Activated naive CD8-positive, alpha-beta T cell treated with anti-CD3 and anti-CD28 coated beads for 36 hours (primary cell): ENCODE data around the gene LEMD2. TPM values are rescaled to one million over a fixed set of nuclear protein-coding genes. Genes with fewer than 3 reads are reported as not detected.

Experiments used
- DNase-seq: peaks from one replicate; pipeline ENCODE4 v3.0.0; 2021
- H3K27ac Mint-ChIP-seq: one replicate; pipeline ENCODE4 v1.8.0; 2022; ENCODE audit warnings: mild to moderate bottlenecking, moderate library complexity, mixed read lengths
- H3K27me3 Mint-ChIP-seq: one replicate; pipeline ENCODE4 v1.8.0; 2022; ENCODE audit warnings: mild to moderate bottlenecking, mixed read lengths
- H3K36me3 Mint-ChIP-seq: one replicate; pipeline ENCODE4 v1.8.0; 2021; ENCODE audit warnings: mild to moderate bottlenecking, mixed read lengths
- H3K4me1 Mint-ChIP-seq: one replicate; pipeline ENCODE4 v1.8.0; 2021; ENCODE audit warnings: mixed read lengths
- H3K4me3 Mint-ChIP-seq: one replicate; pipeline ENCODE4 v1.8.0; 2022; ENCODE audit warnings: mild to moderate bottlenecking, moderate library complexity, mixed read lengths
- H3K9me3 Mint-ChIP-seq: one replicate; pipeline ENCODE4 v1.8.0; 2022; ENCODE audit warnings: mixed read lengths
- total RNA-seq, 2 experiments: library from RNA; stranded (reverse); gene quantifications; one replicate each; pipeline ENCODE4 v1.2.3, GENCODE V29; 2021

Gene LEMD2
- total RNA-seq, 2 experiments from 2014 or later, result 33.1 to 38.8 TPM

DNA sequence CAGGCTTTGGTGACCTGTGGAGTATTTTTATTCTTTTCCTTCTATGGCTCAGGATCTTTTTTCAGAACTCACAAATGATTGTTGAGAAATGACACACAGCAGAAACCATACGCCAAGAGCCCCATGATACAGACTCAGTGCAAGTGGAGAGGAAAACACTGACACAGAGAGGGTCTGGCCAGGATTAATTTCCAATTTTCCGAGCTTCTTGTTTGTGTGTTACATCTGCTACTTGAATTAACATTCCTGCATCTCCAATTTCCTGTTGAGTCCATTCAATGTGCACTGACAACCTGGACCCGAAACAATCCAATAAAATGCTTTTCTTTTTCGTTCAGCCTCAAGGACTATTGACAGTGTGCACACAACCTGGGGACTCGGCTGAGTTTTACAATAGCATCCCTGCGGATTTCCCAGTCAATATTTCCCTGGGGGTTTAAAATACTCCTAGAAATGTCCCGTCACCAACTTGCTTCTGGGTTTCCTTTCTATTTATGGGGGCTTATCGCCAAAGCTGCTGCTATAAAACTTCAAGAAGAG, 19.8 kb upstream of the LEMD2 start:
- DNase-seq, result no peak
- H3K4me1 Mint-ChIP-seq, result peaks cover 16% of the 10 kb centered on the region
- no peaks in the 10 kb centered on the region for H3K9me3 Mint-ChIP-seq
- no peak overlapping the region for H3K4me3 Mint-ChIP-seq
- no peak overlapping the region for H3K27ac Mint-ChIP-seq
- peaks cover 48% of the 10 kb centered on the region for H3K27me3 Mint-ChIP-seq
- no peaks in the 10 kb centered on the region for H3K36me3 Mint-ChIP-seq

DNA sequence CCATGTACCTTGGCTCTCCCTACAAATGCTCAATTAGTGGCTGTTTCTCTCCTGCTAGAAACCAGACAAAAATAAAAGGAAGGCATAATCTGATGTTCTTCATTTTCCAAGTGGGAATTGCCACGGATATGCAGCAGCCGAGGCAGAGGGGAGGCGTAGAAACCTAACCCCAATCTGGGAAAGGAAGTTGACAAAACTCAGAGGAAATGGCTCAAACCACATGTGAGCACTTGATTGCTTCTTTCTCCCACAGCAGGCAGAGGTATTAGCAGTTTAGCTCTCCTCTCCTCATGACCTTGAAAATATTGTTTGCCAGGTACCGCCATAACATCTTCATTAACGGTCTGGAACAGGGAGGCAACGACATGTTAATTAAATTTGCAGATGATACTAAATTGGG, 18.7 kb upstream of the LEMD2 start:
- Mint-ChIP-seq H3K4me1 (peaks cover 16% of the 10 kb centered on the region), H3K9me3 (no peaks in the 10 kb centered on the region), H3K27me3 (peaks cover 39% of the 10 kb centered on the region), H3K4me3 (no peak overlapping the region), H3K27ac (no peak overlapping the region), H3K36me3 (no peaks in the 10 kb centered on the region)
- no peak for DNase-seq

- no peaks in the 10 kb centered on the region for H3K9me3 Mint-ChIP-seq
- H3K4me3 Mint-ChIP-seq, result no peak overlapping the region
- DNase-seq, result no peak
- H3K27ac Mint-ChIP-seq, result no peak overlapping the region
- H3K27me3 Mint-ChIP-seq, result peaks cover 32% of the 10 kb centered on the region
- no peaks in the 10 kb centered on the region for H3K36me3 Mint-ChIP-seq
- H3K4me1 Mint-ChIP-seq, result peaks cover 16% of the 10 kb centered on the region
These were observed 17.9 kb upstream of the LEMD2 start for GRCh38 chr6:33806841-33807240.

DNA sequence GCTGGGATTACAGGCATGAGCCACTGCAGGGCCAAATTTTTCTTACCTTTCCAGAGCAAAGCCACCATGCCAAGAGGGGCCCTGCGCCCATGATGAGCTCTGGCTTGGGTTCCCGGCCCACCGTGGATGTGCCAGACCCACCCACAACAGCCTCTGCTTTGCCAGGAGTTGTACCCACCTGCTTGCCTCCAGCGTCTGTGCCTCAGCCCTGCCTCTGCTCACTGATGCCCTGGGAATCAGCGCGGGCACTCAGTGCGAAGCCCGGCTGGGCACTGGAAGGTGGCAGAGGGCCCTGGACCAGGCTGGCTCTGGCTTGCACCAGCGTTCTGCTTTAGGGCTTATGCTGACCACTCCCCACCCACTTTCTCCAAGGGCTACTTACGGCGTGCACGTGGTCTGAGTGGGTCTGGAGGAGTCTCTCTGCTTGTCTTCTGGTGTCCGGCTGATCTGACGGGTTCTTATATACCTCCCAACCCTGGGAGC, 14.7 kb upstream of the LEMD2 start, which contains the start of gene MLN:
Gene MLN (minus strand): TSS at position 433 of the 483 bp plus-strand sequence. CDS start 2,840 bp downstream, outside the sequence.
- H3K4me3 Mint-ChIP-seq, result no peak within 1 kb of the TSS
- H3K36me3 Mint-ChIP-seq, result no peaks in the 10 kb centered on the region
- H3K27ac Mint-ChIP-seq, result no peak within 1 kb of the TSS
- H3K27me3 Mint-ChIP-seq, result peaks cover 15% of the 10 kb centered on the region
- H3K4me1 Mint-ChIP-seq, result peaks cover 10% of the 10 kb centered on the region
- no peaks in the 10 kb centered on the region for H3K9me3 Mint-ChIP-seq
- no peak for DNase-seq

DNA sequence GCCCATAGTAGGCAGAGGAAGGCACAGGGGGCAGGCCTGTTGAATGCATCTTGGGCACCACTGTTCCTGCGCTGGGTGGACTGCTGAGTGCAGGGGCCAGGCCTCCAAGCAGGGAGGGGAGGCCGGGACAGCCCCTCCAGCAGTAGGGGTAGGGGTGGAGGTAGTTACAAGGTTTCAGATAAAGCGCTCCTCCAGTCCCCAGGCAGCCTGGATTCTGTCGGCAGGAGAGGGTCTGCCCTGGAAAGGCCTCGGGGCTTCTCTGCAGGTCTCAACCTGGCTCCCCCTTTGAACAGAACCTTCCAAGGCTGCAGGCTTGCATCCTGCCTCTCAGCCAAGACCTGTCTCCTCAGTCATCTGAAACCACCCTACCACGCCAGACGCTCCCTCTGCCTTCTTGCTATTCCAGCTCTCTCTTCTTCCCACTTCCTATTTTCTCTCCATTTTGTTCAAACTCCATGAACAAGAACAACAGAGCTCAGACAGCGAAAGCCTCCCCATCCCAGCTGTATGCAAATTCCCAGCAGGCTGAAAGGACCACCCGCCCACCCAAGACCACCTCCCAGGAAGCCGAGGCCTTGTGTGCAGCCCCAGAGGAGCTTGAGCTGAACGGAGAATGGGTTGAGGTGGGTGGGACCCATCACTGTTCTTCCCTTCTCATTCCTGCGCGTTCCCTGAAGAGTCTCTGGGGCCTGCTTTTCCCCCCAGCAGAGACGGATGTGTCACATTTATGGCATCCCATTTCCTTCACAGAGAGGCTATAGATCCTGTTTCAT, 13.4 kb upstream of the LEMD2 start:
- Mint-ChIP-seq H3K4me3 (no peak overlapping the region), H3K4me1 (peaks cover under 1% of the 10 kb centered on the region), H3K27me3 (peaks cover 14% of the 10 kb centered on the region), H3K36me3 (no peaks in the 10 kb centered on the region), H3K27ac (no peak overlapping the region), H3K9me3 (no peaks in the 10 kb centered on the region)
- DNase-seq, result no peak

DNA sequence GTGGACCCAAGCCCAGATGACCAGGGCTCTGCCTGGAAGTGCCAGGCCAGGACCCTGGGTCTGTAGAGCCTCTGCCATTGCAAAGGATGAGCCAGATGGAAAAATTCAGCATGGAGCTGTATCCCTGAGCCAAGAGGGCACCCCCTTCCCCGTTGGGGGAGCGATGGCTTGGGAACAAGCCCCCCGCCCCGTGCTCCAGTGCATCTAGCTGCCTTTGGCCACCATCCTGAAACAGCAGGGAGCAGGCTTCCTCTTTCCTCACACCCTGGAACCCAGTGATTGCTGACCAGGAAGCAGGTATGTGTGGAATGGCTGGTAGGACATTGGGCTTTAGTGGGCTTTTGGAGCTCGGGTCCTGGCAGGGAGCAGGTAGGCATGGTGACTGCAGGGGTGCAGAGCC, 12.7 kb upstream of the LEMD2 start:
- Mint-ChIP-seq H3K4me1 (no peaks in the 10 kb centered on the region), H3K9me3 (no peaks in the 10 kb centered on the region), H3K27me3 (peaks cover 17% of the 10 kb centered on the region), H3K36me3 (no peaks in the 10 kb centered on the region), H3K4me3 (no peak overlapping the region), H3K27ac (no peak overlapping the region)
- no peak for DNase-seq

- H3K4me3 Mint-ChIP-seq, result no peak overlapping the region
- H3K27ac Mint-ChIP-seq, result no peak overlapping the region
- H3K27me3 Mint-ChIP-seq, result peaks cover 17% of the 10 kb centered on the region
- H3K4me1 Mint-ChIP-seq, result no peaks in the 10 kb centered on the region
- no peak for DNase-seq
- no peaks in the 10 kb centered on the region for H3K36me3 Mint-ChIP-seq
- no peaks in the 10 kb centered on the region for H3K9me3 Mint-ChIP-seq
These were observed 11.5 kb upstream of the LEMD2 start for GRCh38 chr6:33800248-33800969.

DNA sequence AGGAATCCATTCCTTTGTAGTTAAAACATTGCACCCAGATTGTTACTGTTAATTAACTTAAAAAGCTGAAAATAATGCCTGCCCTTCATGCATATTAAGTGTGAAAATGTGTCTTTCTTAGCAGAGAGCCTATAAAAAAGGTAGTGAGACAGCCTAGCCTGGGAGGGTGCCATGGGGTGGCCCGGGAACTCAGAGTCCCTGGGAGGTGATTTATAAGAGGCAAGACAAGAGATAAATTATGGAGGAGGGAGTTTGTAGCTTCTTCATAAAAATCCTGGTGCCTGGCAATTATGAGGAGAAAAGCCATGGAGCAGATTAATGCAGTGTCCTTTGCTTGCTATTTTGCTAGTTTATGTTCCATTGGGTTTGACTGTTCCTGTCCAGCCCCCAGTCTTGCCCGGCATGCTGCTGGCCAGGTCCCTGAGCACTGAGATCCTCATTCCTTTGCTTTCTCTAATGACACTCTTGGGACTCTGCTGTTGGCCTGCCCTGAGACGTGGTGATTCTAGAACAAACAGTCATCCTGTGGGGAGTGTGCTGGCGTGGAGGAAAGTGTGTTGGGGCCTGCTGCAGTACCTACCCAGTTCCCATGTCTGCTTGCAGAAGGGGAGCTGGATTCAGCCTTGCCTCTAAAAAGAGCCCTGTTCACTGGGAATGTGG, 10.7 kb upstream of the LEMD2 start:
- DNase-seq, result no peak
- Mint-ChIP-seq H3K27me3 (peaks cover 17% of the 10 kb centered on the region), H3K9me3 (no peaks in the 10 kb centered on the region), H3K36me3 (no peaks in the 10 kb centered on the region), H3K27ac (no peak overlapping the region), H3K4me1 (no peaks in the 10 kb centered on the region), H3K4me3 (no peak overlapping the region)

- Mint-ChIP-seq H3K9me3 (no peaks in the 10 kb centered on the region), H3K36me3 (no peaks in the 10 kb centered on the region), H3K27me3 (peaks cover 17% of the 10 kb centered on the region), H3K4me1 (no peaks in the 10 kb centered on the region), H3K27ac (no peak overlapping the region), H3K4me3 (no peak overlapping the region)
- DNase-seq, result no peak
These were observed 9.5 kb upstream of the LEMD2 start for GRCh38 chr6:33798343-33798848.

DNA sequence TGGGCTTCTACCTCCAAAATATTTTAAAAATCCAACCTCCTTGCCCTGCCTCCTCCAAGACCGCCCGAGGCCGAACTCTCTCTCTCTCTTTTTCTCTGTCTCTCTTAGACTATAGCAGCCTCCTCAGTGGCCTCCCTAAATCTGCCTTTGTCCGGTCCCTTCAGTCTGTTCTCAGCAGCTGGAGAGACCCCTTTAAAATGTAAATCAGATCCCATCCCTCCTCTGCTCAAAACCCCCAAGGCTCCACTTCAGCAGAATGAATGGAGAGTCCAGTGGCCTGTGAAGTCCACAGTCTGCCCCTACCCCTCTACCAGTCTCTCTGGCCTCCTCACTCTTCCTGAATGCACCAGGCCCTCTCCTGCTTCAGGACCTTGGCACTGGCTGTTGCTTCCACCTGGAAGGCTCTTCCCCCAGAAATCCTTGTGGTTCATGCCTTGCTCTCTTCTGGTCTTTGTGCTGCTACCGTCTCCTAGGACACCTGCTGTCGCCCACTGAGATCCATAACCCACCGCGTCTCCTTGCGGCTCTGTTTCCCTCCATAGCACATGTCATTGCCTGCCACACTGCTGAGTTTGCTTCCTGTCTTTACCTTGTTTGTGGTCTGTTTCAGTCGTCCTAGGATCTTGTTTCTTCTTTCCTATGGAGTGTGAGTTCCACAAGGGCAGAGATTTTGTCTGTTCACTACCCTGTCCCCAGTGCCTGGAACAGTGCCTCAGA, 8.9 kb upstream of the LEMD2 start:
- Mint-ChIP-seq H3K4me3 (no peak overlapping the region), H3K4me1 (no peaks in the 10 kb centered on the region), H3K27ac (no peak overlapping the region), H3K36me3 (no peaks in the 10 kb centered on the region), H3K27me3 (peaks cover 17% of the 10 kb centered on the region), H3K9me3 (no peaks in the 10 kb centered on the region)
- DNase-seq, result no peak

DNA sequence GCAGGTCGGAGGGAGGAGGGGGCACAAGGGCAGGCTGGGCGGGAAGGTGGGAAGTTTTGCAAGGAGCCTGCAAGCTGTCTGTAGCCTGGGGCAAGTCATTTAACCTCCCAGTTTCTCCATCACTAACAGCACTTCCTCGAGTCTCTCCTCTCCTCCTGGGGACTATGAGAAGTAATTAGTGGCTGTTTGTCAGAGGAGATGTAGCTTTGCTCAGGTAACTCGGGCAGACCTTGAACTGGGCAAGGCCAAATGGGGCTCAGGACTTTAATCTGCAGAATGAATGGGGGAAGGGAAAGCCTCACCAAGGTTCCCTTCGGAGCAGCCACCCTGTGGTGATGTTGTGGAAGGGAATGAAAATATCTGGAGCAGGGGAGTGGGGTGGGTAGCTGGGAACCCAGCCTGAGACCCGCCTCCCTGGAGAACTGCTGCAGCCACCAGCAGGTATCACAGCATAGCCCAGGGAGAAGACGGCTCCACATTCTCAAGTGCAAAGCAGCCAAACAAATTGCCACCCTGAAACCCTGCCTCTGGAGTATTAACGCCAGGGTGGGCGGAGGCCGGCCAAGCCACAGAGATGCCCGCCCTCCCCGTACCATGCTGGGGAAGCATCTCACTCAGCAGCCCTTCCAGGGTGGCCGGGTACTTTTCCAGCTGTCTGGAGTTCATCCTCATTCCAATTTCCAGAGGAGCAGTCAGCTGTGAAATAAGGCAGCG, 6.1 kb upstream of the LEMD2 start:
- DNase-seq, result no peak
- Mint-ChIP-seq H3K9me3 (no peaks in the 10 kb centered on the region), H3K27ac (no peak overlapping the region), H3K27me3 (peaks cover 14% of the 10 kb centered on the region), H3K4me1 (no peaks in the 10 kb centered on the region), H3K4me3 (no peak overlapping the region), H3K36me3 (no peaks in the 10 kb centered on the region)

DNA sequence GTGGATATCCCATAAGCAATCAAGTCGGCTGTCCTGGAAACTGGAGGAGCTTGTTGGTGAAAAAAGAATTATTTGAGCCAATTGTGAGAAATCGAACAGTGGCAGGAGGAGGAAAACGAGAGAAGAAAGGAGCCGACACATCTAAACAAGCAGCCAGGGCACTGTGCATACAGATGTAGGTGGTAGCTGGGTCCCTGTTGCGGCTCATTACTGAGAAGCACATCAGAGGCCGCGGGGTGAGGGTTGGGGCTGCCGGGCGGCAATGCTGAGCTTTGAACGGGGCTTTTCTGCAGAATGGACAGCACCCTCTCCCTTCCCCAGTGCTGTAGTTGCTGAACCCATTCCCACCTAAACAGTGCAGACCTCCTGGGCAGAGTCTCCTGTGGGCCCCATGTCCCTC, 4.1 kb upstream of the LEMD2 start:
- peaks cover 9% of the 10 kb centered on the region for H3K4me1 Mint-ChIP-seq
- H3K27me3 Mint-ChIP-seq, result peaks cover 9% of the 10 kb centered on the region
- DNase-seq, result no peak
- peaks cover under 1% of the 10 kb centered on the region for H3K36me3 Mint-ChIP-seq
- no peak overlapping the region for H3K27ac Mint-ChIP-seq
- H3K4me3 Mint-ChIP-seq, result no peak overlapping the region
- no peaks in the 10 kb centered on the region for H3K9me3 Mint-ChIP-seq

DNA sequence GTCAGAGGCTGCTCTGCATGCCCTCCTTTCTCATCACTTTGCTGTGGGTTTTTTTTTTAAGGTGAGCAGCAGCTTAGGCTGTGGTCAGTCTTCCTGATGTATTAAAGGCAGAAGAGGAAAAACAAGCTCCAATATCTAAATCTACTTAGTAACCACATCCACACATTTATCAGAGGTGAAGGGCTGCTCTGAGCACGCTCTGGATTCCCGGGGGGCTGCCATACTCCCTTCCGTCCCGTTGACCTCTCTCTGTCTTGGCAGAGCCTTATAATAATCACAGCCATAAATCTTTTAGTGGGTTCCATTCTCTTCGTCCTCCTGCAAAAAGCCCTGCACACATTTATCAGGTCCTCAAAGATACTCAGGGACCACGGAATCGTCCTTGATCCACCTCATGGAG, 2.7 kb upstream of the LEMD2 start:
- H3K4me3 Mint-ChIP-seq, result no peak overlapping the region
- H3K9me3 Mint-ChIP-seq, result no peaks in the 10 kb centered on the region
- peaks cover 21% of the 10 kb centered on the region for H3K4me1 Mint-ChIP-seq
- no peaks in the 10 kb centered on the region for H3K27me3 Mint-ChIP-seq
- H3K36me3 Mint-ChIP-seq, result peaks cover 4% of the 10 kb centered on the region
- no peak for DNase-seq
- H3K27ac Mint-ChIP-seq, result no peak overlapping the region

GRCh38 chr6:33790910-33791309, 2.0 kb upstream of the LEMD2 start:
- H3K36me3 Mint-ChIP-seq, result peaks cover 8% of the 10 kb centered on the region

More at GRCh38 chr6:33790910-33791309, 2.0 kb upstream of the LEMD2 start:
- H3K9me3 Mint-ChIP-seq, result no peaks in the 10 kb centered on the region
- no peak overlapping the region for H3K27ac Mint-ChIP-seq
- DNase-seq, result no peak
- H3K27me3 Mint-ChIP-seq, result no peaks in the 10 kb centered on the region
- no peak overlapping the region for H3K4me3 Mint-ChIP-seq
- H3K4me1 Mint-ChIP-seq, result peaks cover 28% of the 10 kb centered on the region
